SK-N-SH (cell line): ENCODE data around the gene TEX54. TPM values are rescaled to one million over a fixed set of nuclear protein-coding genes. Genes with fewer than 3 reads are reported as not detected.

Source experiments
- CTCF ChIA-PET: fragments of 300-600, 350-600 bp; formaldehyde crosslinking; extraction: SDS; loops from one replicate; lab custom pipeline; 2021; lab: Yijun Ruan, JAX
- POLR2A ChIA-PET: fragments of 350-600 bp; sonication (Branson Sonifier 250); formaldehyde crosslinking; extraction: SDS; loops from one replicate; lab custom pipeline; 2020; ENCODE audit warnings: antibody characterized with exemption, inconsistent platforms; lab: Yijun Ruan, JAX
- DNase-seq: peaks from one replicate; pipeline ENCODE4 v3.0.0; 2012
- H2AFZ ChIP-seq: fragments of 200-600 bp; sonication (generic); 2 replicates; pipeline ENCODE4 v1.8.1; 2016; ENCODE audit warnings: antibody characterized with exemption, mild to moderate bottlenecking, low read depth
- H3F3A ChIP-seq: fragments of 200-600 bp; sonication (generic); replicated peaks from 2 replicates; pipeline ENCODE3; 2016; ENCODE audit warnings: antibody characterized with exemption, mild to moderate bottlenecking; ENCODE audit not compliant: insufficient read depth
- H3K27ac ChIP-seq, 2 experiments: fragments of 200-500 bp in 1 of 2; fragments of 200-600 bp in 1 of 2; sonication (Bioruptor generic) in 1 of 2; sonication (generic), shearing (Covaris generic) in 1 of 2; 2 replicates each; pipeline versions ENCODE4 v1.5.1 to v1.6.1; 2014 to 2016; ENCODE audit warnings: low read depth in 2 of 2, inconsistent platforms in 1 of 2, low read length in 1 of 2, mild to moderate bottlenecking in 1 of 2, mixed read lengths in 1 of 2
- H3K27me3 ChIP-seq: fragments of 200-600 bp; sonication (generic), shearing (Covaris generic); 2 replicates; pipeline ENCODE4 v1.6.1; 2016; ENCODE audit warnings: mixed run types; ENCODE audit not compliant: insufficient read depth
- H3K36me3 ChIP-seq, 2 experiments: fragments of 200-500 bp in 1 of 2; fragments of 200-600 bp in 1 of 2; sonication (Bioruptor generic) in 1 of 2; sonication (generic) in 1 of 2; replicated peaks in 1 of 2; 2 replicates each; pipeline versions ENCODE3 to v1.5.1; 2014 to 2016; ENCODE audit warnings: low read length in 1 of 2, mild to moderate bottlenecking in 1 of 2; ENCODE audit not compliant: insufficient read depth in 2 of 2, control insufficient read depth in 1 of 2
- H3K4me1 ChIP-seq, 2 experiments: fragments of 200-500 bp in 1 of 2; fragments of 200-600 bp in 1 of 2; sonication (Bioruptor generic) in 1 of 2; sonication (generic), shearing (Covaris generic) in 1 of 2; 2 replicates each; pipeline versions ENCODE4 v1.5.1 to v1.6.1; 2014 to 2016; ENCODE audit warnings: low read depth in 1 of 2, low read length in 1 of 2, mixed run types in 1 of 2; ENCODE audit not compliant: insufficient read depth in 2 of 2, control insufficient read depth in 1 of 2
- H3K4me2 ChIP-seq: fragments of 200-600 bp; sonication (generic), shearing (Covaris generic); 2 replicates; pipeline ENCODE4 v1.6.1; 2017; ENCODE audit warnings: mixed run types
- H3K4me3 ChIP-seq, 2 experiments: fragments of 200-500 bp in 1 of 2; fragments of 200-600 bp in 1 of 2; sonication (Bioruptor generic) in 1 of 2; sonication (generic), shearing (Covaris generic) in 1 of 2; 2 replicates each; pipeline versions ENCODE4 v1.5.1 to v1.8.1; 2014 to 2016; ENCODE audit warnings: low read depth in 2 of 2, inconsistent platforms in 1 of 2, low read length in 1 of 2, mild to moderate bottlenecking in 1 of 2, mixed read lengths in 1 of 2, moderate library complexity in 1 of 2
- H3K79me2 ChIP-seq: fragments of 200-600 bp; sonication (generic); 2 replicates; pipeline ENCODE4 v1.8.1; 2017; ENCODE audit warnings: mild to moderate bottlenecking; ENCODE audit not compliant: insufficient read depth
- H3K9ac ChIP-seq: fragments of 200-600 bp; sonication (generic); 2 replicates; pipeline ENCODE4 v1.6.1; 2017; ENCODE audit warnings: mixed run types
- H3K9me2 ChIP-seq: fragments of 200-600 bp; sonication (generic); 2 replicates; pipeline ENCODE4 v1.6.1; 2017; ENCODE audit warnings: mixed run types
- H3K9me3 ChIP-seq: fragments of 200-600 bp; sonication (generic); 2 replicates; pipeline ENCODE4 v1.6.1; 2017; ENCODE audit warnings: mixed run types, mild to moderate bottlenecking, moderate library complexity
- H4K20me1 ChIP-seq: fragments of 200-600 bp; sonication (generic); 2 replicates; pipeline ENCODE4 v1.6.1; 2017; ENCODE audit warnings: mild to moderate bottlenecking, mixed run types; ENCODE audit not compliant: insufficient read depth
- CHD2 ChIP-seq: fragments of 150-350 bp; IDR thresholded peaks from 2 replicates; pipeline ENCODE4 v1.6.1; 2018; ENCODE audit warnings: low read length; ENCODE audit not compliant: partially characterized antibody
- EZH2phosphoT487 ChIP-seq: fragments of 200-600 bp; sonication (generic); IDR thresholded peaks from 2 replicates; pipeline ENCODE4 v1.6.1; 2017; ENCODE audit warnings: low read depth, mixed run types, mild to moderate bottlenecking, antibody characterized with exemption, moderate library complexity, borderline replicate concordance
- FOSL2 ChIP-seq: IDR thresholded peaks from 2 replicates; pipeline ENCODE4 v1.4.0; 2012; ENCODE audit warnings: low read depth, mild to moderate bottlenecking, moderate library complexity, borderline replicate concordance
- FOXM1 ChIP-seq: IDR thresholded peaks from 2 replicates; pipeline ENCODE4 v1.4.0; 2012; ENCODE audit warnings: low read depth, mild to moderate bottlenecking
- MXI1 ChIP-seq: IDR thresholded peaks from 2 replicates; pipeline ENCODE4 v1.6.1; 2012; ENCODE audit warnings: mild to moderate bottlenecking, low read depth, low read length, improper control_type of control experiment
- NRF1 ChIP-seq: IDR thresholded peaks from 2 replicates; pipeline ENCODE4 v1.6.1; 2012; ENCODE audit warnings: low read depth, mild to moderate bottlenecking, low read length
- POLR2AphosphoS5 ChIP-seq: IDR thresholded peaks from 2 replicates; pipeline ENCODE4 v1.6.1; 2012; ENCODE audit warnings: low read depth, low read length
- RCOR1 ChIP-seq: fragments of 150-350 bp; IDR thresholded peaks from 2 replicates; pipeline ENCODE4 v1.6.1; 2017; ENCODE audit warnings: antibody characterized with exemption, low read length
- RFX5 ChIP-seq: IDR thresholded peaks from 2 replicates; pipeline ENCODE4 v1.6.1; 2012; ENCODE audit warnings: mild to moderate bottlenecking, improper control_type of control experiment, low read length
- RXRA ChIP-seq: IDR thresholded peaks from 2 replicates; pipeline ENCODE4 v1.4.0; 2012; ENCODE audit warnings: low read depth, mild to moderate bottlenecking, borderline replicate concordance
- SIN3A ChIP-seq: IDR thresholded peaks from 2 replicates; pipeline ENCODE4 v1.6.1; 2012; ENCODE audit warnings: low read depth, mild to moderate bottlenecking, low read length, moderate library complexity, borderline replicate concordance
- TAF1 ChIP-seq: IDR thresholded peaks from 2 replicates; pipeline ENCODE4 v1.6.1; 2012; ENCODE audit warnings: low read depth, mild to moderate bottlenecking, low read length, moderate library complexity, borderline replicate concordance
- TEAD4 ChIP-seq: IDR thresholded peaks from 2 replicates; pipeline ENCODE4 v1.4.0; 2012; ENCODE audit warnings: mild to moderate bottlenecking, borderline replicate concordance; ENCODE audit not compliant: insufficient read depth
- YY1 ChIP-seq: IDR thresholded peaks from 2 replicates; pipeline ENCODE4 v1.4.0; 2012; ENCODE audit warnings: low read depth, mild to moderate bottlenecking
- WGBS: methylation state at CpG from one replicate; pipeline ENCODE4 v1.1.6; 2017; ENCODE audit warnings: low lambda C conversion rate; 5-methylcytosine and 5-hydroxymethylcytosine counted together
- polyA plus RNA-seq, 3 experiments: library from polyadenylated mRNA; depleted of rRNA; stranded (reverse); fragments of >200 nt; gene quantifications; 2 replicates each; pipeline ENCODE4 v1.2.3, GENCODE V29; 2012
- TF ChIP-seq, protein P1 (sequence below): IDR thresholded peaks from 2 replicates; pipeline ENCODE4 v1.4.0; 2012; ENCODE audit warnings: low read depth, borderline replicate concordance
- TF ChIP-seq, protein P2 (sequence below): IDR thresholded peaks from 2 replicates; pipeline ENCODE4; 2012
- TF ChIP-seq, protein P3 (sequence below): IDR thresholded peaks from 2 replicates; pipeline ENCODE4 v1.6.1; 2012; ENCODE audit warnings: mild to moderate bottlenecking, low read depth, low read length, moderate library complexity
- TF ChIP-seq, protein P4 (sequence below): IDR thresholded peaks from 2 replicates; pipeline ENCODE4 v1.4.0; 2012; ENCODE audit warnings: low read depth

TEX54 gene
- polyA plus RNA-seq, 1 of the 3 experiments (the other 2 are of a cell fraction) = not detected

DNA sequence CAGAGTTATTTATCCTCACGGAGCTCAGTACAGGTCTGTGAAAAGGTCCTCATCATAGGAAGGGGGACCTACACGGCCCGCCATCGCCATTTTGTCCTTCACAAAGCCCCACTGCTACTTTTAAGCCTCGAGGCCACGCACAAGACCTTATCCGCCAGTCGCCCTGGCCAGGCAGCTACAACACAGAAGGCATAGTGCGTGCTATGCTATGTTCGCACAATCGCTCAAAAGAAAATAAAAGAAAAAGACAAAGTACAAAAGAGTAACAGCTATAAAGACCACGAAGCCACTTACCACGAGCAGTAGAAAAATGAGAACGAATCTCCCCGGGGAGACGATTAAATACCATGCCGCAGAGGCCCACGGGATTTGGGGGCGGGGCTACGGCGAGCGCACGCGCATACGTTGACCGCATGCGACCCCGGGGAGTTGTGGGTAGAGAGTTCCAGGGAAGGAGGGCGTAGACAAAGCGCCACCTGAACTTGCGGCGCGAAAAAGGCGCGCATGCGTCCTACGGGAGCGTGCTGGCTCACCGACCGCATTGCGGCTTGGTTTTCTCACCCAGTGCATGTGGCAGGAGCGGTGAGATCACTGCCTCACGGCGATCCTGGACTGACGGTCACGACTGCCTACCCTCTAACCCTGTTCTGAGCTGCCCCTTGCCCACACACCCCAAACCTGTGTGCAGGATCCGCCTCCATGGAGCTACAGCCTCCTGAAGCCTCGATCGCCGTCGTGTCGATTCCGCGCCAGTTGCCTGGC, 23.1 kb upstream of the TEX54 start:
- ChIA-PET POLR2A (interaction anchor here (0.7 to 9.4 kb wide), 18 partner anchors 8 to 1193 kb away, joined by 3 to 146 read pairs (median 6); partner anchors contain the start of genes C11orf98, CSKMT, HNRNPUL2 and NXF1), CTCF (interaction anchor here (0.6 to 5.2 kb wide), 7 partner anchors 15 to 83 kb away, joined by 3 to 46 read pairs (median 4); partner anchors contain the start of genes SLC3A2 and TMEM179B)
- Histone ChIP-seq H3K9me2 (no peaks in the 10 kb centered on the region), H3K79me2 (peaks cover 53% of the 10 kb centered on the region), H3F3A (peaks cover 47% of the 10 kb centered on the region), H2AFZ (peak overlapping the region; percentile 93), H4K20me1 (peaks cover 39% of the 10 kb centered on the region), H3K4me3 (peak overlapping the region; percentile 90 to 94), H3K27ac (peak overlapping the region; percentile 61 to 93), H3K9ac (peak overlapping the region; percentile 92), H3K9me3 (no peaks in the 10 kb centered on the region), H3K27me3 (no peaks in the 10 kb centered on the region), H3K36me3 (peaks cover 34 to 38% of the 10 kb centered on the region in 2 experiments), H3K4me2 (peak overlapping the region; percentile 84), H3K4me1 (peaks cover 14 to 16% of the 10 kb centered on the region in 2 experiments; a peak in 3 of 4 replicates)
- DNase-seq = peak; percentile 93
- TF ChIP-seq SIN3A = peak; percentile 95; the same call in 1 of the 2 replicates
- TF ChIP-seq, protein P1, sequence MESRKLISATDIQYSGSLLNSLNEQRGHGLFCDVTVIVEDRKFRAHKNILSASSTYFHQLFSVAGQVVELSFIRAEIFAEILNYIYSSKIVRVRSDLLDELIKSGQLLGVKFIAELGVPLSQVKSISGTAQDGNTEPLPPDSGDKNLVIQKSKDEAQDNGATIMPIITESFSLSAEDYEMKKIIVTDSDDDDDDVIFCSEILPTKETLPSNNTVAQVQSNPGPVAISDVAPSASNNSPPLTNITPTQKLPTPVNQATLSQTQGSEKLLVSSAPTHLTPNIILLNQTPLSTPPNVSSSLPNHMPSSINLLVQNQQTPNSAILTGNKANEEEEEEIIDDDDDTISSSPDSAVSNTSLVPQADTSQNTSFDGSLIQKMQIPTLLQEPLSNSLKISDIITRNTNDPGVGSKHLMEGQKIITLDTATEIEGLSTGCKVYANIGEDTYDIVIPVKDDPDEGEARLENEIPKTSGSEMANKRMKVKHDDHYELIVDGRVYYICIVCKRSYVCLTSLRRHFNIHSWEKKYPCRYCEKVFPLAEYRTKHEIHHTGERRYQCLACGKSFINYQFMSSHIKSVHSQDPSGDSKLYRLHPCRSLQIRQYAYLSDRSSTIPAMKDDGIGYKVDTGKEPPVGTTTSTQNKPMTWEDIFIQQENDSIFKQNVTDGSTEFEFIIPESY = no peak
- TF ChIP-seq, protein P2, sequence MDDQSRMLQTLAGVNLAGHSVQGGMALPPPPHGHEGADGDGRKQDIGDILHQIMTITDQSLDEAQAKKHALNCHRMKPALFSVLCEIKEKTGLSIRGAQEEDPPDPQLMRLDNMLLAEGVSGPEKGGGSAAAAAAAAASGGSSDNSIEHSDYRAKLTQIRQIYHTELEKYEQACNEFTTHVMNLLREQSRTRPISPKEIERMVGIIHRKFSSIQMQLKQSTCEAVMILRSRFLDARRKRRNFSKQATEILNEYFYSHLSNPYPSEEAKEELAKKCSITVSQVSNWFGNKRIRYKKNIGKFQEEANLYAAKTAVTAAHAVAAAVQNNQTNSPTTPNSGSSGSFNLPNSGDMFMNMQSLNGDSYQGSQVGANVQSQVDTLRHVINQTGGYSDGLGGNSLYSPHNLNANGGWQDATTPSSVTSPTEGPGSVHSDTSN = peak; percentile 30; the same call in 1 of the 2 replicates
- TF ChIP-seq FOXM1 = no peak
- TF ChIP-seq EZH2phosphoT487 = no peak
- 0 out of 2 replicates have a peak, but pooled peaks have one; percentile 15 for TF ChIP-seq TEAD4
- peak; percentile 100 for TF ChIP-seq TAF1
- TF ChIP-seq, protein P3, sequence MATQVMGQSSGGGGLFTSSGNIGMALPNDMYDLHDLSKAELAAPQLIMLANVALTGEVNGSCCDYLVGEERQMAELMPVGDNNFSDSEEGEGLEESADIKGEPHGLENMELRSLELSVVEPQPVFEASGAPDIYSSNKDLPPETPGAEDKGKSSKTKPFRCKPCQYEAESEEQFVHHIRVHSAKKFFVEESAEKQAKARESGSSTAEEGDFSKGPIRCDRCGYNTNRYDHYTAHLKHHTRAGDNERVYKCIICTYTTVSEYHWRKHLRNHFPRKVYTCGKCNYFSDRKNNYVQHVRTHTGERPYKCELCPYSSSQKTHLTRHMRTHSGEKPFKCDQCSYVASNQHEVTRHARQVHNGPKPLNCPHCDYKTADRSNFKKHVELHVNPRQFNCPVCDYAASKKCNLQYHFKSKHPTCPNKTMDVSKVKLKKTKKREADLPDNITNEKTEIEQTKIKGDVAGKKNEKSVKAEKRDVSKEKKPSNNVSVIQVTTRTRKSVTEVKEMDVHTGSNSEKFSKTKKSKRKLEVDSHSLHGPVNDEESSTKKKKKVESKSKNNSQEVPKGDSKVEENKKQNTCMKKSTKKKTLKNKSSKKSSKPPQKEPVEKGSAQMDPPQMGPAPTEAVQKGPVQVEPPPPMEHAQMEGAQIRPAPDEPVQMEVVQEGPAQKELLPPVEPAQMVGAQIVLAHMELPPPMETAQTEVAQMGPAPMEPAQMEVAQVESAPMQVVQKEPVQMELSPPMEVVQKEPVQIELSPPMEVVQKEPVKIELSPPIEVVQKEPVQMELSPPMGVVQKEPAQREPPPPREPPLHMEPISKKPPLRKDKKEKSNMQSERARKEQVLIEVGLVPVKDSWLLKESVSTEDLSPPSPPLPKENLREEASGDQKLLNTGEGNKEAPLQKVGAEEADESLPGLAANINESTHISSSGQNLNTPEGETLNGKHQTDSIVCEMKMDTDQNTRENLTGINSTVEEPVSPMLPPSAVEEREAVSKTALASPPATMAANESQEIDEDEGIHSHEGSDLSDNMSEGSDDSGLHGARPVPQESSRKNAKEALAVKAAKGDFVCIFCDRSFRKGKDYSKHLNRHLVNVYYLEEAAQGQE = peak; percentile 77
- TF ChIP-seq RFX5 = no peak
- TF ChIP-seq CHD2 = peak; percentile 48
- TF ChIP-seq, protein P4, sequence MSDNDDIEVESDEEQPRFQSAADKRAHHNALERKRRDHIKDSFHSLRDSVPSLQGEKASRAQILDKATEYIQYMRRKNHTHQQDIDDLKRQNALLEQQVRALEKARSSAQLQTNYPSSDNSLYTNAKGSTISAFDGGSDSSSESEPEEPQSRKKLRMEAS = peak; percentile 97
- TF ChIP-seq NRF1 = peak; percentile 93
- TF ChIP-seq RCOR1 = 0 out of 2 replicates have a peak, but pooled peaks have one; percentile 23
- TF ChIP-seq RXRA = no peak
- no peak for TF ChIP-seq FOSL2
- peak; percentile 100 for TF ChIP-seq POLR2AphosphoS5
- peak; percentile 83 for TF ChIP-seq YY1
- TF ChIP-seq MXI1 = peak; percentile 98
- whole genome bisulfite sequencing = 1% methylated on average over 29 of the region's 54 CpGs
